HCT116 (cell line): ENCODE results near the gene UNC5C. TPM values are rescaled to one million over a fixed set of nuclear protein-coding genes. Genes with fewer than 3 reads are reported as not detected.
"Not testable (repeated sequence)": the region's sequence is repeated elsewhere in the genome, so short reads cannot be mapped to it uniquely, and the experiment has no call there.

Experiments
- ATAC-seq: fragments of 200-7000 bp; cut with Tn5 transposase; 2 replicates; pipeline ENCODE4 v1.9.1; 2020; ENCODE audit warnings: mild to moderate bottlenecking, moderate library complexity
- BruUV-seq: library from RNA; stranded (reverse); fragments of 400-500 nt; replicated peaks from 2 replicates; lab custom pipeline; 2021; lab: Mats Ljungman, UMichigan
- CTCF ChIA-PET: fragments of 300-600 bp; sonication (Branson Sonifier 250); formaldehyde crosslinking; loops from one replicate; lab custom pipeline; 2021; ENCODE audit warnings: antibody characterized with exemption; lab: Charles Lee
- POLR2A ChIA-PET: fragments of 300-600, 350-600 bp; sonication (Branson Sonifier 250); formaldehyde crosslinking; loops from one replicate; lab custom pipeline; 2021; ENCODE audit warnings: antibody characterized with exemption; lab: Charles Lee
- RAD21 ChIA-PET, 2 experiments: fragments of 300-600 bp; sonication (Branson Sonifier 250); formaldehyde crosslinking; loops; one replicate each; lab custom pipeline; 2023; ENCODE audit warnings: low total read pairs in 2 of 2; ENCODE audit not compliant: uncharacterized antibody in 2 of 2, unreplicated experiment in 2 of 2, low non-redundant PET in 1 of 2; lab: Charles Lee
- DNase-seq: peaks from one replicate; pipeline ENCODE4 v3.0.0-alpha.2; 2010; ENCODE audit warnings: low read depth, low spot score
- H2AFZ ChIP-seq: fragments of 200-600 bp; shearing (Covaris generic), sonication (generic); 2 replicates; pipeline ENCODE4 v1.6.1; 2017; ENCODE audit warnings: low read depth, mixed run types, mixed read lengths, antibody characterized with exemption, low read length; ENCODE audit not compliant: poor library complexity, severe bottlenecking
- H3K27ac ChIP-seq: 2 replicates; pipeline ENCODE4 v1.5.1; 2012; ENCODE audit warnings: low read depth, low read length
- H3K27me3 ChIP-seq: fragments of 200-600 bp; sonication (generic); 2 replicates; pipeline ENCODE4 v1.6.1; 2016; ENCODE audit warnings: mixed run types, low read length, mixed read lengths; ENCODE audit not compliant: insufficient read depth
- H3K36me3 ChIP-seq, 2 experiments: fragments of 200-500 bp in 1 of 2; fragments of 200-600 bp in 1 of 2; sonication (Bioruptor generic) in 1 of 2; sonication (generic) in 1 of 2; 2 replicates each; pipeline versions ENCODE4 v1.5.1 to v1.6.1; 2014 to 2016; ENCODE audit warnings: low read length in 2 of 2, inconsistent platforms in 1 of 2, mixed read lengths in 1 of 2, mixed run types in 1 of 2; ENCODE audit not compliant: insufficient read depth in 2 of 2, control insufficient read depth in 1 of 2
- H3K4me1 ChIP-seq, 2 experiments: fragments of 200-600 bp in 1 of 2; sonication (generic) in 1 of 2; 2 replicates each; pipeline versions ENCODE4 v1.5.1 to v1.6.1; 2012 to 2017; ENCODE audit warnings: low read length in 2 of 2, inconsistent platforms in 1 of 2, mild to moderate bottlenecking in 1 of 2, mixed read lengths in 1 of 2, mixed run types in 1 of 2, moderate library complexity in 1 of 2; ENCODE audit not compliant: insufficient read depth in 2 of 2, control insufficient read depth in 1 of 2
- H3K4me2 ChIP-seq: fragments of 200-600 bp; sonication (generic); 2 replicates; pipeline ENCODE4 v1.6.1; 2017; ENCODE audit warnings: mixed run types, low read length, mixed read lengths
- H3K4me3 ChIP-seq, 2 experiments: fragments of 200-600 bp in 1 of 2; sonication (generic) in 1 of 2; replicated peaks in 1 of 2; 2 replicates each; pipeline ENCODE4 v1.5.1; 2011 to 2016; ENCODE audit warnings: low read length in 2 of 2, control low read depth in 1 of 2, low read depth in 1 of 2, mild to moderate bottlenecking in 1 of 2, mixed read lengths in 1 of 2, mixed run types in 1 of 2
- H3K79me2 ChIP-seq: fragments of 200-600 bp; sonication (generic); 2 replicates; pipeline ENCODE4 v1.6.1; 2017; ENCODE audit warnings: mild to moderate bottlenecking, mixed run types, low read length, moderate library complexity, mixed read lengths; ENCODE audit not compliant: insufficient read depth
- H3K9ac ChIP-seq: fragments of 200-600 bp; sonication (generic); 2 replicates; pipeline ENCODE4 v1.6.1; 2016; ENCODE audit warnings: low read length, mixed read lengths
- H3K9me2 ChIP-seq: fragments of 200-600 bp; sonication (generic), shearing (Covaris generic); 2 replicates; pipeline ENCODE4 v1.6.1; 2017; ENCODE audit warnings: mixed run types, mild to moderate bottlenecking, moderate library complexity; ENCODE audit not compliant: insufficient read depth
- H3K9me3 ChIP-seq, 2 experiments: fragments of 200-500 bp in 1 of 2; fragments of 200-600 bp in 1 of 2; sonication (Bioruptor generic) in 1 of 2; sonication (generic) in 1 of 2; 2 replicates each; pipeline ENCODE4 v1.6.1; 2014 to 2017; ENCODE audit warnings: low read length in 2 of 2, mixed read lengths in 2 of 2, inconsistent platforms in 1 of 2, low read depth in 1 of 2, mild to moderate bottlenecking in 1 of 2, mixed run types in 1 of 2, moderate library complexity in 1 of 2; ENCODE audit not compliant: control insufficient read depth in 1 of 2, insufficient read depth in 1 of 2
- H4K20me1 ChIP-seq: fragments of 200-600 bp; sonication (generic), shearing (Covaris generic); 2 replicates; pipeline ENCODE4 v1.6.1; 2017; ENCODE audit warnings: mixed run types, mild to moderate bottlenecking, moderate library complexity; ENCODE audit not compliant: insufficient read depth
- CBX3 ChIP-seq: IDR thresholded peaks from 2 replicates; pipeline ENCODE4 v1.6.1; 2012; ENCODE audit warnings: low read depth
- CEBPB ChIP-seq: IDR thresholded peaks from 2 replicates; pipeline ENCODE4 v1.6.1; 2012; ENCODE audit warnings: low read depth
- EGR1 ChIP-seq: IDR thresholded peaks from 2 replicates; pipeline ENCODE4 v1.6.1; 2012; ENCODE audit warnings: low read depth
- ELF1 ChIP-seq: IDR thresholded peaks from 2 replicates; pipeline ENCODE4 v1.6.1; 2012; ENCODE audit warnings: low read depth, borderline replicate concordance
- EZH2 ChIP-seq: fragments of 200-600 bp; sonication (generic); IDR thresholded peaks from 2 replicates; pipeline ENCODE4 v1.6.1; 2017; ENCODE audit warnings: antibody characterized with exemption, mixed run types
- EZH2phosphoT487 ChIP-seq: fragments of 200-600 bp; IDR thresholded peaks from 2 replicates; pipeline ENCODE4 v1.6.1; 2018; ENCODE audit warnings: antibody characterized with exemption, borderline replicate concordance
- FOSL1 ChIP-seq: IDR thresholded peaks from 2 replicates; pipeline ENCODE4 v1.6.1; 2012; ENCODE audit warnings: low read depth
- JUND ChIP-seq: IDR thresholded peaks from 2 replicates; pipeline ENCODE4 v1.6.1; 2012
- POLR2AphosphoS5 ChIP-seq: IDR thresholded peaks from 2 replicates; pipeline ENCODE4 v1.6.1; 2011; ENCODE audit warnings: mild to moderate bottlenecking, low read depth, low read length, moderate library complexity
- SIN3A ChIP-seq: IDR thresholded peaks from 2 replicates; pipeline ENCODE4 v1.6.1; 2012; ENCODE audit warnings: low read depth
- SP1 ChIP-seq: IDR thresholded peaks from 2 replicates; pipeline ENCODE4 v1.6.1; 2012; ENCODE audit warnings: low read depth
- SRF ChIP-seq: IDR thresholded peaks from 2 replicates; pipeline ENCODE4 v1.6.1; 2012; ENCODE audit warnings: low read depth
- ZNF274 ChIP-seq: fragments of 200-500 bp; sonication (Bioruptor generic); IDR thresholded peaks from 2 replicates; pipeline ENCODE4 v1.6.1; 2014; ENCODE audit warnings: mild to moderate bottlenecking, low read depth, low read length, inconsistent platforms
- intact Hi-C: fragments of 100-400 bp; cut with micrococcal nuclease; formaldehyde crosslinking; loops from 2 replicates; pipeline ENCODE4 v1.10.0; 2022
- total RNA-seq: library from RNA; stranded (reverse); gene quantifications from one replicate; pipeline ENCODE4 v1.2.1, GENCODE V29; 2021; ENCODE audit not compliant: unreplicated experiment
- TF ChIP-seq, protein P1 (sequence below): IDR thresholded peaks from 2 replicates; pipeline ENCODE4 v1.6.1; 2012
- TF ChIP-seq, protein P2 (sequence below), 3 experiments: fragments of 200-600 bp in 1 of 3; sonication (generic) in 1 of 3; IDR thresholded peaks in 2 of 3; conservative IDR thresholded peaks in 1 of 3; 2 replicates each; pipeline ENCODE4 v1.5.1; 2012 to 2017; ENCODE audit warnings: low read depth in 2 of 3, low read length in 2 of 3, antibody characterized with exemption in 1 of 3, borderline replicate concordance in 1 of 3, control low read depth in 1 of 3, mild to moderate bottlenecking in 1 of 3, mixed read lengths in 1 of 3, mixed run types in 1 of 3, moderate library complexity in 1 of 3; ENCODE audit not compliant: insufficient read depth in 1 of 3
- TF ChIP-seq, protein P3 (sequence below): IDR thresholded peaks from 2 replicates; pipeline ENCODE4 v1.6.1; 2011; ENCODE audit warnings: mild to moderate bottlenecking, low read length, moderate library complexity; ENCODE audit not compliant: insufficient replicate concordance; ENCODE audit errors: extremely low read depth

UNC5C gene
- total RNA-seq, 1 experiment from 2014 or later = not detected

- POLR2A ChIA-PET = no interaction called here
- no peak overlapping the region for H3K4me2 ChIP-seq
- H3K4me3 ChIP-seq = no peak overlapping the region
- H3K27me3 ChIP-seq = no peaks in the 10 kb centered on the region
- CTCF ChIA-PET = interaction anchor here (0.6 to 1.3 kb wide), 2 partner anchors 15 to 493 kb away, joined by 3 read pairs; no protein-coding TSS in a partner anchor
- intact Hi-C loops = no loop called here
- no peaks in the 10 kb centered on the region for H4K20me1 ChIP-seq
- H2AFZ ChIP-seq = no peak overlapping the region
- TF ChIP-seq FOSL1 (no peak), CEBPB (no peak), JUND (no peak), SP1 (no peak), ZNF274 (no peak), EGR1 (no peak), EZH2 (no peak), ELF1 (no peak), SRF (no peak), CBX3 (no peak), POLR2AphosphoS5 (no peak), EZH2phosphoT487 (no peak), SIN3A (no peak)
- TF ChIP-seq, protein P1, sequence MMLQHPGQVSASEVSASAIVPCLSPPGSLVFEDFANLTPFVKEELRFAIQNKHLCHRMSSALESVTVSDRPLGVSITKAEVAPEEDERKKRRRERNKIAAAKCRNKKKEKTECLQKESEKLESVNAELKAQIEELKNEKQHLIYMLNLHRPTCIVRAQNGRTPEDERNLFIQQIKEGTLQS = no peak
- TF ChIP-seq, protein P2, sequence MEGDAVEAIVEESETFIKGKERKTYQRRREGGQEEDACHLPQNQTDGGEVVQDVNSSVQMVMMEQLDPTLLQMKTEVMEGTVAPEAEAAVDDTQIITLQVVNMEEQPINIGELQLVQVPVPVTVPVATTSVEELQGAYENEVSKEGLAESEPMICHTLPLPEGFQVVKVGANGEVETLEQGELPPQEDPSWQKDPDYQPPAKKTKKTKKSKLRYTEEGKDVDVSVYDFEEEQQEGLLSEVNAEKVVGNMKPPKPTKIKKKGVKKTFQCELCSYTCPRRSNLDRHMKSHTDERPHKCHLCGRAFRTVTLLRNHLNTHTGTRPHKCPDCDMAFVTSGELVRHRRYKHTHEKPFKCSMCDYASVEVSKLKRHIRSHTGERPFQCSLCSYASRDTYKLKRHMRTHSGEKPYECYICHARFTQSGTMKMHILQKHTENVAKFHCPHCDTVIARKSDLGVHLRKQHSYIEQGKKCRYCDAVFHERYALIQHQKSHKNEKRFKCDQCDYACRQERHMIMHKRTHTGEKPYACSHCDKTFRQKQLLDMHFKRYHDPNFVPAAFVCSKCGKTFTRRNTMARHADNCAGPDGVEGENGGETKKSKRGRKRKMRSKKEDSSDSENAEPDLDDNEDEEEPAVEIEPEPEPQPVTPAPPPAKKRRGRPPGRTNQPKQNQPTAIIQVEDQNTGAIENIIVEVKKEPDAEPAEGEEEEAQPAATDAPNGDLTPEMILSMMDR (IDR thresholded peaks at IDR 0.05 in 2 of 3, conservative IDR thresholded peaks at IDR 0.05 in 1 of 3; ENCODE audit: borderline replicate concordance in 1 of 3, insufficient read depth in 1 of 3, low read depth in 2 of 3, low read length in 2 of 3) = no peak
- TF ChIP-seq, protein P3, sequence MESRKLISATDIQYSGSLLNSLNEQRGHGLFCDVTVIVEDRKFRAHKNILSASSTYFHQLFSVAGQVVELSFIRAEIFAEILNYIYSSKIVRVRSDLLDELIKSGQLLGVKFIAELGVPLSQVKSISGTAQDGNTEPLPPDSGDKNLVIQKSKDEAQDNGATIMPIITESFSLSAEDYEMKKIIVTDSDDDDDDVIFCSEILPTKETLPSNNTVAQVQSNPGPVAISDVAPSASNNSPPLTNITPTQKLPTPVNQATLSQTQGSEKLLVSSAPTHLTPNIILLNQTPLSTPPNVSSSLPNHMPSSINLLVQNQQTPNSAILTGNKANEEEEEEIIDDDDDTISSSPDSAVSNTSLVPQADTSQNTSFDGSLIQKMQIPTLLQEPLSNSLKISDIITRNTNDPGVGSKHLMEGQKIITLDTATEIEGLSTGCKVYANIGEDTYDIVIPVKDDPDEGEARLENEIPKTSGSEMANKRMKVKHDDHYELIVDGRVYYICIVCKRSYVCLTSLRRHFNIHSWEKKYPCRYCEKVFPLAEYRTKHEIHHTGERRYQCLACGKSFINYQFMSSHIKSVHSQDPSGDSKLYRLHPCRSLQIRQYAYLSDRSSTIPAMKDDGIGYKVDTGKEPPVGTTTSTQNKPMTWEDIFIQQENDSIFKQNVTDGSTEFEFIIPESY = no peak
- H3K9me2 ChIP-seq = no peaks in the 10 kb centered on the region
- no peaks in the 10 kb centered on the region for H3K4me1 ChIP-seq
- no peaks in the 10 kb centered on the region for H3K9me3 ChIP-seq
- H3K9ac ChIP-seq = no peak overlapping the region
- no peaks in the 10 kb centered on the region for H3K36me3 ChIP-seq
- no TSS peak for BruUV-seq
- RAD21 ChIA-PET = no interaction called here
- no peak overlapping the region for H3K27ac ChIP-seq
- no peaks in the 10 kb centered on the region for H3K79me2 ChIP-seq
- DNase-seq (no peak), ATAC-seq (no peak)
Observed at GRCh38 chr4:95141361-95141760, 407.4 kb downstream of the UNC5C start.

DNA sequence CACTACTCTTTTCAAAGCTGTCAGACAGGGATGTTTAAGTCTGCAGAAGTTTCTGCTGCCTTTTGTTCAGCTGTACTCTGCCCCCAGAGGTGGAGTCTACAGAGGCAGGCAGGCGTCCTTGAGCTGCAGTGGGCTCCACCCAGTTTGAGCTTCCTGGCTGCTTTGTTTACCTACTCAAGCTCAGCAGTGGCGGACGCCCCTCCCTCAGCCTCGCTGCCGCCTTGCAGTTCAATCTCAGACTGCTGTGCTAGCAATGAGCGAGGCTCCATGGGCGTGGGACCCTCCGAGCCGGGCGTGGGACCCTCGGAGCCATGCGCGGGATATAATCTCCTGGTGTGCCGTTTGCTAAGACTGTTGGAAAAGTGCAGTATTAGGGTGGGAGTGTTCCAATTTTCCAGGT is 409.3 kb downstream of the UNC5C start:
- H3K9me3 ChIP-seq, CTCF ChIA-PET, RAD21 ChIA-PET, H3K9me2 ChIP-seq, H2AFZ ChIP-seq, ATAC-seq, H3K9ac ChIP-seq, BruUV-seq, H3K27me3 ChIP-seq, H3K4me1 ChIP-seq, H3K36me3 ChIP-seq, H3K4me2 ChIP-seq, POLR2A ChIA-PET, DNase-seq, intact Hi-C loops, H3K4me3 ChIP-seq, H3K79me2 ChIP-seq, H3K27ac ChIP-seq, H4K20me1 ChIP-seq: not testable (repeated sequence)
